GM12878 (cell line): Measurements from ENCODE around the gene CD3G. TPM values are rescaled to one million over a fixed set of nuclear protein-coding genes. Genes with fewer than 3 reads are reported as not detected.
"Not testable (repeated sequence)": the region's sequence is repeated elsewhere in the genome, so short reads cannot be mapped to it uniquely, and the experiment has no call there.

Experiments used
- ATAC-seq: fragments of 200-7000 bp; cut with Tn5 transposase; 3 replicates; pipeline ENCODE4 v1.9.1; 2020; ENCODE audit warnings: mild to moderate bottlenecking, moderate library complexity
- BruUV-seq: library from RNA; stranded (reverse); fragments of 400-500 nt; replicated peaks from 2 replicates; lab custom pipeline; 2021; lab: Mats Ljungman, UMichigan
- CTCF ChIA-PET: fragments of 300-600 bp; sonication (Branson Sonifier 250); formaldehyde crosslinking; extraction: SDS; loops from one replicate; lab custom pipeline; 2021; ENCODE audit warnings: inconsistent platforms; lab: Yijun Ruan, JAX
- POLR2A ChIA-PET: fragments of 350-600 bp; formaldehyde crosslinking; extraction: SDS; loops from one replicate; lab custom pipeline; 2021; ENCODE audit warnings: inconsistent platforms; lab: Charles Lee
- RAD21 ChIA-PET: fragments of 300-600 bp; sonication (Branson Sonifier 250); formaldehyde crosslinking; loops from one replicate; lab custom pipeline; 2023; ENCODE audit warnings: antibody characterized with exemption; ENCODE audit not compliant: unreplicated experiment; lab: Charles Lee
- SMC1A ChIA-PET: fragments of 300-600 bp; sonication (Branson Sonifier 250); formaldehyde crosslinking; loops from one replicate; lab custom pipeline; 2023; ENCODE audit not compliant: unreplicated experiment, uncharacterized antibody; lab: Charles Lee
- DNase-seq: peaks from one replicate; pipeline ENCODE4 v3.0.0-alpha.2; 2011; ENCODE audit warnings: low read depth, low spot score
- FAIRE-seq: peaks from 3 replicates; lab custom pipeline; 2011; peaks lifted over from hg19 to GRCh38; lab: Jason Lieb, UNC
- H2AFZ ChIP-seq: 2 replicates; pipeline ENCODE4 v1.6.0; 2011; ENCODE audit warnings: low read depth, low read length, control low read depth; ENCODE audit not compliant: control insufficient read depth
- H3K27ac ChIP-seq: 2 replicates; pipeline ENCODE4 v1.5.1; 2011; ENCODE audit warnings: control low read depth; ENCODE audit not compliant: control insufficient read depth, insufficient read depth
- H3K27me3 ChIP-seq, 2 experiments: replicated peaks in 1 of 2; 2 replicates each; pipeline versions ENCODE4 v1.6.0 to v1.6.1; 2011; ENCODE audit warnings: low read length in 1 of 2; ENCODE audit not compliant: control insufficient read depth in 2 of 2, insufficient read depth in 2 of 2
- H3K36me3 ChIP-seq, 2 experiments: 2 replicates each; pipeline ENCODE4 v1.5.1; 2011; ENCODE audit warnings: low read length in 1 of 2; ENCODE audit not compliant: control insufficient read depth in 2 of 2, insufficient read depth in 2 of 2
- H3K4me1 ChIP-seq: 2 replicates; pipeline ENCODE4 v1.6.1; 2011; ENCODE audit warnings: mild to moderate bottlenecking, low read length, moderate library complexity, mixed read lengths; ENCODE audit not compliant: control insufficient read depth, insufficient read depth
- H3K4me2 ChIP-seq: 2 replicates; pipeline ENCODE4 v1.6.0; 2011; ENCODE audit warnings: control low read depth; ENCODE audit not compliant: control insufficient read depth, insufficient read depth
- H3K4me3 ChIP-seq: fragments of 200-600 bp; sonication (generic); 2 replicates; pipeline ENCODE4 v1.5.1; 2016
- H3K79me2 ChIP-seq: 2 replicates; pipeline ENCODE4 v1.6.0; 2011; ENCODE audit warnings: low read length; ENCODE audit not compliant: control insufficient read depth, insufficient read depth
- H3K9ac ChIP-seq: 2 replicates; pipeline ENCODE4 v1.8.0; 2011; ENCODE audit warnings: low read length, control low read depth, mixed read lengths; ENCODE audit not compliant: control insufficient read depth, insufficient read depth
- H3K9me3 ChIP-seq: replicated peaks from 3 replicates; pipeline ENCODE4 v1.5.1; 2011; ENCODE audit warnings: mild to moderate bottlenecking, low read length; ENCODE audit not compliant: control insufficient read depth, insufficient read depth
- H4K20me1 ChIP-seq: 2 replicates; pipeline ENCODE4 v1.6.0; 2011; ENCODE audit not compliant: control insufficient read depth, insufficient read depth
- HDGF ChIP-seq: fragments of 450-650 bp; IDR thresholded peaks from 2 replicates; pipeline ENCODE4 v1.6.1; 2016; ENCODE audit warnings: antibody characterized with exemption
- WGBS: methylation state at CpG from one replicate; pipeline ENCODE4 v1.1.6; 2016; ENCODE audit warnings: low lambda C conversion rate; ENCODE audit not compliant: insufficient replicate concordance, insufficient coverage; ENCODE audit errors: missing lambda C conversion rate; 5-methylcytosine and 5-hydroxymethylcytosine counted together
- in situ Hi-C: fragments of 300-500 bp; cut with MboI; formaldehyde crosslinking; loops from 9 replicates; pipeline ENCODE4 v1.14.3; 2018; ENCODE audit warnings: mixed read lengths
- intact Hi-C: fragments of 100-400 bp; cut with micrococcal nuclease; formaldehyde crosslinking; loops from one replicate; pipeline ENCODE4 v1.14.2; 2022; ENCODE audit not compliant: unreplicated experiment
- polyA plus RNA-seq, 11 experiments: library from polyadenylated mRNA; depleted of rRNA in 4 of 11; unstranded in 6 of 11; stranded (reverse) in 5 of 11; fragments of >200 nt; fragmentation: Nextera tagmentation in 4 of 11; fragmentation: Illumina TruSeq in 1 of 11; extraction: Ambion mirVana in 4 of 11; extraction: Trizol in 1 of 11; gene quantifications; 1 replicate in 1 of 11; 2 replicates in 10 of 11; pipeline versions ENCODE4 v1.2.1 to v1.2.3, GENCODE V29; 2011 to 2016; ENCODE audit warnings: inconsistent platforms in 2 of 11, missing spikeins in 2 of 11, low read depth in 1 of 11
- small RNA-seq: library from RNA; depleted of rRNA; stranded (forward); fragments of <200 nt; gene quantifications from one replicate; pipeline ENCODE3, GENCODE V24; 2014
- total RNA-seq, 4 experiments: library from RNA; depleted of rRNA in 3 of 4; stranded (reverse); fragments of >200 nt in 3 of 4; fragmentation: Illumina TruSeq in 1 of 4; extraction: Trizol in 1 of 4; gene quantifications; 2 replicates each; pipeline versions ENCODE4 v1.2.1 to v1.2.3, GENCODE V29; 2013 to 2021

The CD3G gene
- total and polyA plus RNA-seq, 10 of the 15 experiments (the other 5 are each of a cell fraction or from before 2014, with no cell fraction given) = 0.10 to 0.16 (median 0.13) TPM; not detected in 7

DNA sequence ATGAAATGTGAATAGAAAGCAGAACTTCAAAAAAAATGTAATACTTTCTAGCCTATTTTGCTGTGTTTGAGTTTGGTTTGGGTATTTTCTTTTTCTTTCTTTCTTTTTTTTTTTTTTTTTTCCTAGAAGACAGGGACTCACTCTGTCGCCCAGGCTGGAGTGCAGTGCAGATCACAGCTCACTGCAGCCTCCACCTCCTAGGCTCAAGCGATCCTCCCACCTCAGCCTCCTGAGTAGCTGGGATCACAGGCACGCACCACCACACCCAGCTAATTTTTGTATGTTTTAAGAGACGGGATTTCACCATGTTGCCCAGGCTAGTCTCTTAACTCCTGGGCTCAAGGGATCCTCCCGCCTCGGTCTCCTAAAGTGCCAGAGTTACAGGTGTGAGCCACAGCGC lies 58.5 kb downstream of the CD3G start:
- SMC1A ChIA-PET = interaction anchor here (0.7 to 2.1 kb wide), 12 partner anchors 11 to 238 kb away, joined by 3 to 10 read pairs (median 4); no protein-coding TSS in a partner anchor
- H3K36me3 ChIP-seq, intact Hi-C loops, BruUV-seq, DNase-seq, H2AFZ ChIP-seq, H3K27me3 ChIP-seq, H3K9me3 ChIP-seq, H4K20me1 ChIP-seq, FAIRE-seq, ATAC-seq, in situ Hi-C loops: not testable (repeated sequence)
- POLR2A ChIA-PET = interaction anchor here (0.7 to 1.4 kb wide), 8 partner anchors 8 to 729 kb away, joined by 3 to 6 read pairs (median 4); no protein-coding TSS in a partner anchor
- H3K79me2 ChIP-seq = peaks cover 67% of the 10 kb centered on the region
- H3K27ac ChIP-seq = peak overlapping the region; percentile 98; the same call in 1 of the 2 replicates
- peaks cover 15% of the 10 kb centered on the region; the same call in 1 of the 2 replicates for H3K4me1 ChIP-seq
- 91% methylated on average over 6 of the region's 7 CpGs for WGBS
- RAD21 ChIA-PET = interaction anchor here (0.8 to 3.0 kb wide), 6 partner anchors 33 to 86 kb away, joined by 3 to 13 read pairs (median 6); partner anchors contain the start of gene KMT2A
- CTCF ChIA-PET = interaction anchor here (0.8 to 3.2 kb wide), 9 partner anchors 8 to 204 kb away, joined by 3 to 29 read pairs (median 4); no protein-coding TSS in a partner anchor
- peak overlapping the region; percentile 83 for H3K4me2 ChIP-seq
- H3K4me3 ChIP-seq = peak overlapping the region; percentile 89
- 0 out of 2 replicates have a peak, but pooled peaks have one; percentile 24 for TF ChIP-seq HDGF
- H3K9ac ChIP-seq = peak overlapping the region; percentile 94

Small RNA genes within 50 kb of the gene (small RNA-seq; reads per million reads assigned to genes)
- not detected for gene AP001582.1

Other genes with a start within 250 kb of the CD3G start
Only the 7 nearest of the 14 such genes appear.
- 7.3 and 9.8 TPM in 2 replicates for gene MPZL3, start 92.0 kb upstream of the CD3G start, total RNA-seq (2014; rRNA removed)
- 6.6 TPM in 2 replicates for gene MPZL3, start 92.0 kb upstream of the CD3G start, total RNA-seq (2014; rRNA removed; fragmentation: Illumina TruSeq; extraction: Trizol)
- 5.6 and 6.4 TPM in 2 replicates for gene MPZL3, start 92.0 kb upstream of the CD3G start, total RNA-seq (2021)
- gene MPZL3, start 92.0 kb upstream of the CD3G start, polyA plus RNA-seq (2011; rRNA removed) = 5.5 and 8.5 TPM in 2 replicates
- 6.0 and 8.0 TPM in 2 replicates for gene MPZL3, start 92.0 kb upstream of the CD3G start, polyA plus RNA-seq (2014; fragmentation: Illumina TruSeq; extraction: Trizol)
- gene MPZL3, start 92.0 kb upstream of the CD3G start, polyA plus RNA-seq (2014; fragmentation: Nextera tagmentation; extraction: Ambion mirVana) = 1 to 10 TPM; 2.1 to 7.5 TPM
- gene MPZL3, start 92.0 kb upstream of the CD3G start, polyA plus RNA-seq (2014; rRNA removed) = 4.6 and 7.0 TPM in 2 replicates
- 1 to 10 TPM; 4.0 to 4.7 TPM for gene MPZL3, start 92.0 kb upstream of the CD3G start, polyA plus RNA-seq (2016; fragmentation: Nextera tagmentation; extraction: Ambion mirVana)
- gene MPZL2, start 80.0 kb upstream of the CD3G start, total RNA-seq (2014; rRNA removed) = 3.3 and 4.0 TPM in 2 replicates
- 3.0 and 3.1 TPM in 2 replicates for gene MPZL2, start 80.0 kb upstream of the CD3G start, total RNA-seq (2014; rRNA removed; fragmentation: Illumina TruSeq; extraction: Trizol)
- 3.2 and 4.4 TPM in 2 replicates for gene MPZL2, start 80.0 kb upstream of the CD3G start, total RNA-seq (2021)
- 0.76 and 0.81 TPM in 2 replicates for gene MPZL2, start 80.0 kb upstream of the CD3G start, polyA plus RNA-seq (2011; rRNA removed)
- 4.8 and 5.2 TPM in 2 replicates for gene MPZL2, start 80.0 kb upstream of the CD3G start, polyA plus RNA-seq (2014; fragmentation: Illumina TruSeq; extraction: Trizol)
- 1 to 10 TPM; 4.2 to 4.5 TPM for gene MPZL2, start 80.0 kb upstream of the CD3G start, polyA plus RNA-seq (2014; fragmentation: Nextera tagmentation; extraction: Ambion mirVana)
- 2.5 and 2.6 TPM in 2 replicates for gene MPZL2, start 80.0 kb upstream of the CD3G start, polyA plus RNA-seq (2014; rRNA removed)
- 1 to 10 TPM in 1 of 2 experiments, under 1 TPM in 1; 0.88 to 1.6 TPM for gene MPZL2, start 80.0 kb upstream of the CD3G start, polyA plus RNA-seq (2016; fragmentation: Nextera tagmentation; extraction: Ambion mirVana)
- 3.4 and 4.0 TPM in 2 replicates for gene CD3E, start 39.6 kb upstream of the CD3G start, total RNA-seq (2014; rRNA removed)
- 4.4 and 5.1 TPM in 2 replicates for gene CD3E, start 39.6 kb upstream of the CD3G start, total RNA-seq (2014; rRNA removed; fragmentation: Illumina TruSeq; extraction: Trizol)
- gene CD3E, start 39.6 kb upstream of the CD3G start, total RNA-seq (2021) = 11.6 and 13.4 TPM in 2 replicates
- gene CD3E, start 39.6 kb upstream of the CD3G start, polyA plus RNA-seq (2011; rRNA removed) = 0.10 and 0.14 TPM in 2 replicates
- gene CD3E, start 39.6 kb upstream of the CD3G start, polyA plus RNA-seq (2014; fragmentation: Illumina TruSeq; extraction: Trizol) = 14.9 and 17.3 TPM in 2 replicates
- 1 to 10 TPM; 1.7 to 2.4 TPM for gene CD3E, start 39.6 kb upstream of the CD3G start, polyA plus RNA-seq (2014; fragmentation: Nextera tagmentation; extraction: Ambion mirVana)
- 9.7 and 10.9 TPM in 2 replicates for gene CD3E, start 39.6 kb upstream of the CD3G start, polyA plus RNA-seq (2014; rRNA removed)
- 1 to 10 TPM; 3.1 to 4.2 TPM for gene CD3E, start 39.6 kb upstream of the CD3G start, polyA plus RNA-seq (2016; fragmentation: Nextera tagmentation; extraction: Ambion mirVana)
- 0.44 TPM in 1 of 2 replicates, not detected in the other for gene CD3D, start 1.6 kb upstream of the CD3G start, total RNA-seq (2014; rRNA removed)
- not detected in 2 replicates for gene CD3D, start 1.6 kb upstream of the CD3G start, total RNA-seq (2014; rRNA removed; fragmentation: Illumina TruSeq; extraction: Trizol)
- gene CD3D, start 1.6 kb upstream of the CD3G start, total RNA-seq (2021) = 0.32 and 0.69 TPM in 2 replicates
- not detected in 2 replicates for gene CD3D, start 1.6 kb upstream of the CD3G start, polyA plus RNA-seq (2011; rRNA removed)
- gene CD3D, start 1.6 kb upstream of the CD3G start, polyA plus RNA-seq (2014; fragmentation: Illumina TruSeq; extraction: Trizol) = 0.13 TPM in 1 of 2 replicates, not detected in the other
- under 1 TPM; 0.13 to 0.45 TPM for gene CD3D, start 1.6 kb upstream of the CD3G start, polyA plus RNA-seq (2014; fragmentation: Nextera tagmentation; extraction: Ambion mirVana)
- gene CD3D, start 1.6 kb upstream of the CD3G start, polyA plus RNA-seq (2014; rRNA removed) = not detected in 2 replicates
- not detected for gene CD3D, start 1.6 kb upstream of the CD3G start, polyA plus RNA-seq (2016; fragmentation: Nextera tagmentation; extraction: Ambion mirVana)
- 39.6 and 44.5 TPM in 2 replicates for gene UBE4A, start 15.3 kb downstream of the CD3G start, total RNA-seq (2014; rRNA removed)
- gene UBE4A, start 15.3 kb downstream of the CD3G start, total RNA-seq (2014; rRNA removed; fragmentation: Illumina TruSeq; extraction: Trizol) = 36.2 and 36.4 TPM in 2 replicates
- gene UBE4A, start 15.3 kb downstream of the CD3G start, total RNA-seq (2021) = 30.1 and 31.1 TPM in 2 replicates
- 22.9 and 23.2 TPM in 2 replicates for gene UBE4A, start 15.3 kb downstream of the CD3G start, polyA plus RNA-seq (2011; rRNA removed)
- 29.5 and 35.5 TPM in 2 replicates for gene UBE4A, start 15.3 kb downstream of the CD3G start, polyA plus RNA-seq (2014; fragmentation: Illumina TruSeq; extraction: Trizol)
- 10 to 100 TPM in 1 of 2 experiments, 1 to 10 TPM in 1; 6.2 to 13.9 TPM for gene UBE4A, start 15.3 kb downstream of the CD3G start, polyA plus RNA-seq (2014; fragmentation: Nextera tagmentation; extraction: Ambion mirVana)
- gene UBE4A, start 15.3 kb downstream of the CD3G start, polyA plus RNA-seq (2014; rRNA removed) = 15.9 and 17.1 TPM in 2 replicates
- gene UBE4A, start 15.3 kb downstream of the CD3G start, polyA plus RNA-seq (2016; fragmentation: Nextera tagmentation; extraction: Ambion mirVana) = 10 to 100 TPM; 36.8 to 37.5 TPM
- 211 and 295 TPM in 2 replicates for gene ATP5MG, start 57.3 kb downstream of the CD3G start, total RNA-seq (2014; rRNA removed)
- gene ATP5MG, start 57.3 kb downstream of the CD3G start, total RNA-seq (2014; rRNA removed; fragmentation: Illumina TruSeq; extraction: Trizol) = 317 and 321 TPM in 2 replicates
- 316 and 333 TPM in 2 replicates for gene ATP5MG, start 57.3 kb downstream of the CD3G start, total RNA-seq (2021)
- gene ATP5MG, start 57.3 kb downstream of the CD3G start, polyA plus RNA-seq (2011; rRNA removed) = 735 and 1,009 TPM in 2 replicates
- 287 and 299 TPM in 2 replicates for gene ATP5MG, start 57.3 kb downstream of the CD3G start, polyA plus RNA-seq (2014; fragmentation: Illumina TruSeq; extraction: Trizol)
- 1,000 to 10,000 TPM; 2,154 to 2,276 TPM for gene ATP5MG, start 57.3 kb downstream of the CD3G start, polyA plus RNA-seq (2014; fragmentation: Nextera tagmentation; extraction: Ambion mirVana)
- 531 and 577 TPM in 2 replicates for gene ATP5MG, start 57.3 kb downstream of the CD3G start, polyA plus RNA-seq (2014; rRNA removed)
- 1,000 to 10,000 TPM; 1,057 to 1,150 TPM for gene ATP5MG, start 57.3 kb downstream of the CD3G start, polyA plus RNA-seq (2016; fragmentation: Nextera tagmentation; extraction: Ambion mirVana)
- 24.9 and 25.2 TPM in 2 replicates for gene KMT2A, start 92.1 kb downstream of the CD3G start, total RNA-seq (2014; rRNA removed)
- gene KMT2A, start 92.1 kb downstream of the CD3G start, total RNA-seq (2014; rRNA removed; fragmentation: Illumina TruSeq; extraction: Trizol) = 28.1 and 30.4 TPM in 2 replicates
- gene KMT2A, start 92.1 kb downstream of the CD3G start, total RNA-seq (2021) = 52.6 and 56.9 TPM in 2 replicates
- 25.7 and 27.1 TPM in 2 replicates for gene KMT2A, start 92.1 kb downstream of the CD3G start, polyA plus RNA-seq (2011; rRNA removed)
- 38.6 and 39.0 TPM in 2 replicates for gene KMT2A, start 92.1 kb downstream of the CD3G start, polyA plus RNA-seq (2014; fragmentation: Illumina TruSeq; extraction: Trizol)
- 1 to 10 TPM; 6.1 to 7.4 TPM for gene KMT2A, start 92.1 kb downstream of the CD3G start, polyA plus RNA-seq (2014; fragmentation: Nextera tagmentation; extraction: Ambion mirVana)
- 25.4 and 28.9 TPM in 2 replicates for gene KMT2A, start 92.1 kb downstream of the CD3G start, polyA plus RNA-seq (2014; rRNA removed)
- gene KMT2A, start 92.1 kb downstream of the CD3G start, polyA plus RNA-seq (2016; fragmentation: Nextera tagmentation; extraction: Ambion mirVana) = 10 to 100 TPM; 11.2 to 12.7 TPM